Measurements from ENCODE around the gene BABAM2.
"Not testable (repeated sequence)": the region's sequence is repeated elsewhere in the genome, so short reads cannot be mapped to it uniquely, and the experiment has no call there.

BABAM2 gene

DNA sequence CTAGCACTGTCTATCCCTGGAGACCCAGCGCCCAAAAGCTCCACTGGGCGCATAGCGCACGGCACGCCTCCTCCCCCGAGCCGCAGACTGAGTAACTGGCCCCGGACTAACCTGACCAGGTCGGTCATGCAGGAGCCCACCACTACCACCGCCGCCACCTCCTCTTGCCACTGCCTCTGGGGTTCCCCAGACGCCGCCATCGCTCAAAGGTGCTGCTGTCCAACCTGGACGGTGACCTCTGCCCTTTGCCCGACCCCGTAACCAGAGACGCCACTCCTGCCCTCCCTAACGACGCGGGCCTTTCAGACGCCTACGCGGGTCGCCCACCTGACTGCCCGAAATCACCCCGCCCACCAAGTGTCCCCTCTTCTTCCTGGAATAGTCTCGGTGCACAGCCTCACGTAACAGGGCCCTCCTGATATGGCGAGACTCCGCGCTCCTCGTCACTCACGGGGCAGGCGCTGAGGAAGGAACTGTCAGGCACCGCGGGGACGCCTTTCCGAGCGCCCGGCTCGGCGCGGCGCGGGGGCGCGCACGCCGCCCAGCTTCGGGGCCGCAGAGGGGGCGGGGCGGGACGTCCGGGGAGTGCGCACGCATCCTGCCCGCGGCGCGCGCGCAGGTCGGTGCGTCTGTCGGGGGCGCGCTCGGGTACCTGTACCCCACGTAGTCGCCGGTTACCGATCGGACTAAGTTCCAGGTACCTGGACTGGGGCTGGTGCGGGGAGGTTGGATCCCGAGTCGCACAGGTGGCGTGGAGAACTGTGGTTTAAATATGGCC lies at the start of gene BABAM2, which contains the start of gene RBKS:
Gene BABAM2 (plus strand): TSS at position 584 of the 778 bp plus-strand sequence. CDS start 3,828 bp downstream, outside the sequence.
Gene RBKS (minus strand): TSS at position 242 of the 778 bp plus-strand sequence. CDS start 42 bp downstream, at position 200.
- DNase-seq = peak; percentile 95

DNA sequence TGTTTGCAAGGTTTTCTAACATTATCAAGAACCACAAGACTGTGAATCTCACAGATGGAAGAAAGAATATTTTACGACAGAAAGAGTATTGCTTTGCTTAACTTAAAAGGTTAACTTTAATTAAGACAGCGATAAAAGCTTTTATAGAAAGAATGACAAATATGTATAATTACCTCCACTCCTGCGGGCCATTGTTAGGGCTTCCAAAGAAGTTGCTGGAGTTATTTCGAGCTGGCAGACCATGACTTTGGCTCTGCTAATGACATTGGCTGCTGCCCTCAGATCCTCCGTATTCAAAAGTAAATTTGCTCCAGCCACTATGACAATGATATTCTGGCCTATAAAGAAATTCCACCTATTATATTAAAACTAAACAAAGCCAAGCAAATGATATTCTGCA lies 47.6 kb upstream of the BABAM2 start:
- no peak for DNase-seq

DNA sequence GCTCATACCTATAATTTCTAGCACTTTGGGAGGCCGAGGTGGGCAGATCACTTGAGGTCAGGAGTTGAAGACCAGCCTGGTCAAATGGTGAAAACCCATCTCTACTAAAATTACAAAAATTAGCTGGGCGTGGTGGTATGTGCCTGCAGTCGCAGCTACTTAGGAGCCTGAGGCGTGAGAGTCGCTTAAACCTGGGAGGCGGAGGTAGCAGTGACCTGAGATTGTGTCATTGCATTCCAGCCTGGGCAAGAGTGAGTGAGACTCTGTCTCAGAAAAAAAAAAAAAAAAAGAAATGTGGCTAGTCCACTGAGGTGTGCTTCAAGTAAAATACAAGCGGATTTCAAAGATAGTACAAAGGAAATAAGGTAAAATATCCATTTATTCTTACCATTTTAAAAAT lies 46.5 kb upstream of the BABAM2 start:
- no peak for DNase-seq

DNA sequence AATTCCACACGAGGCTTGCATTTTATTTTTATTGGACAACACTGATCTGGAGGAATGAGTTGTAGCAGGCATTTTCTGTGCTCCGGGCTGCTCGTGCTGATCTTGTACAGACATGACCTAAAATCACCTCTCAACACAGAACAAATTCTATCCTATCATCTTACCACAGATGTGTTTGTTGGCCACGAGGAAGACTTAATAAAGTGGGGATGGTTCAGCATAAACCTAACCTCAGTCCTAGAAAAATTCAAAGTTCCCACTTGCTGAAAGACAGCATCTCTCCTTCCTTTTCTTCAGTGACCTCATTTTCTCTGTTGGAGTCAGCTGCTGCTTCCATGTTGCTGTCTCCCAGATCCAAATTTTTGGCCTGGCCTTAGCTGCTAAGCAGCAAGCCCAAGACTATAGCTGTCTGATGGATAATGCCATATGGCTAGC lies 45.7 kb upstream of the BABAM2 start:
- DNase-seq = no peak

DNA sequence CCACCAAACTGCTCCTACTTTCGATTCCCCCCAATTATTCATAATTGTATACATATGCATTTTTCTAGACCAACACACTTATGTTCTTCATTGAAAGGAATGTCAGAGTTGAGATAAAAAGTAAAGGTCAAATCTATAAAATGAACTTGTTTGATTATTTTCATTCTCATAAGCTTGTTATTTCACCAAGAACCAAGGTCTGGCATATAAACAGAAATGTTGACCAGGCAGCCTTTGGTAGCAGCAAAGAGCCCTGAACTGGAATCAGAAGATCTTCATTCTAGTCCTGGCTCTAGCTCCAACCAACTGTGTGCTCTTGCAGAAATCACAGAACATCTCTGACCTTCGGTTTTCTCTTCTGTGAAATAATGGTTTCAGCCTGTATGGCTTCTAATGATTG lies 43.2 kb upstream of the BABAM2 start:
- no peak for DNase-seq

DNA sequence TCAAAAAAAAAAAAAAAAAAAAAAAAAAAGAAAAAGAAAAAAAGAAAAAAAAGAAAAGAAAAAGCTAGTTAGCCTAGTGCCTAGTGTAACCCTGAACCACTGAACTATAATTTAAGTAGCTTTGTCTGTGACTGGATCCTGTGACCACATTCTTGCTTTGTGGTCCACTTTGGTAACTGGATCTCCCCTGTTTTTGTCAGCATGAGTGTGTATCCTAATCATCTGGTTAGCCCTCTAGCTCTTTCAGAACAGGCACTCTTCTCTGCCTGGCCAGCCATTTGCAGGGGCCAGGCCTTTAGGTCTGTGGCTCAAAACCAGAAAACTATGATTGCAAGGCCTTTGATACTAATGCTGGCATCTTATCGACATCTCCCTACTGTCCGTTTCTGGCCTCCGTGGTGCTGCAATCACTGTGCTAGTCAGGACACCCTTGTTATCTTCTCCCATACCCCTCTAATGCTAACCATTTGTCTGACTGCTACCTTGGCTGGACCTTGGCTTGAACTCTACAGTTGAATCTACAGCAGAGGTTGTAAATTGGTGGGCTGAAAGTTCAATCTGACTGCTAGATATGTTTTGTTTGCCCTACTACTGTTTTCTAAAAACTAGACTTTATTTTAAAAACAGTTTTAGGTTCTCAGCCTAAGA lies 40.8 kb upstream of the BABAM2 start:
- DNase-seq = no peak

DNA sequence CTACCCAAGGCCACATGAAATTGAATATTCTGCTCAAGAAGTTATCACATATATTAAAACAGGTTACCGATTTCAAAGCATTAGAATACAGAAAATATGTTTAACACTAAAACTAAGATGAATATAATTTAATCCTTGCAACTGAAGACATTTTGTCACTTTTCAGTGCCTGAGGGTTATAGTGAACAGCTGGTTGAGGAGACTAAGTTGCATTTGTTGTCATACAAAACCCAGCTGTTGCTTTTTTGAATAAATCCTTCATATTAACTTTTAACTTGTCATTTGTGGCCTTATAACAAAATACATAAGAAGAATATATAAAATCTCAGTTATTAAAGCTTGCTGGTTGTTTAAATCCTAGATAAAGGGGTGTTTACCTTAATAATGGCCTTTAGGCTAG lies 37.8 kb upstream of the BABAM2 start:
- no peak for DNase-seq

DNA sequence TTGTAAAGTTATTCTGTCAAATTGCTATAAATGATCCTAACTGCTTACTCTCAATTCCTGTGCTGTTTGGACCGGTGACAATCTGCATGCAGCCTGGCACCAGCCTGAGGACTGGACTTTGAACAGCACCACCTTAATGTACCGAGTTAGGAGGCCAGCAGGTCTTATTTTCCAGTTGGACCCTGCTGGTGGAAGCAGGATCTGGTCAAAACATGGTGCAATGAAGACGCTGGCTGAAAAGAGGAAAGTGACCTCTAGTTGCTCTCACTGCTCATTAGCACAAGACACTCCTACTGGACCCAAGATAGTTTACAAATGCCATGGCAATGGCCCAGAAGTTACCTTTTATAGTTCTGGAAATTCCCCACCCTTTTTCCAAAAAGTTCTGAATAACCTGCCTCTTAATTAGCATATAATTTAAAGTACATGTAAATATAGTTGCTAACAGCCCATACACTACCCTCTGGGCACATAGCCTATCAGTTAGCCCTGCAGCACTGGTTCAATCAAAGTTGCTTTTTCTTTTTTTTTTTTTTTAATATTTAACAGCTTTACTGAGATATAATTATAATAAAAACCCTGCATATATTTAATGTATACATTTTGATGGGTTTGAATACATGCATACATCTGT lies 36.2 kb upstream of the BABAM2 start:
- no peak for DNase-seq

DNA sequence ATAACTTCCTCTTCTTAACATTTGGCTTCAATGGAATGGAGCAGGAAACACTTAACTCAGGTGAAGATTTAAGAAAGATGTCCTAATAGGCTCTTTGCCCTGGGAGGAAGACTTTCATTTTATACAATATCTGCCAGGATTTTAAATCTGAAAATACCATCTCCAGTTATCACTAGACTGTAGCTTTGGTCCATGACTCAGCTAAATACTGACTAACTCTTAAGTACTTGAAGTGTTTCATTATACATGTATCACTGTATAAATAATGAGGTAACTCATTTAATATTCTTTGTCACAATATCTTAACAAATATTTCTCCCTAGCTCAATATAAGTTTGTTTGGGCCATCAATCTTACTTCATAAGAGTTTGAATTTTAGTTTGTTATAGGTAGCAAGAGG lies 35.1 kb upstream of the BABAM2 start:
- DNase-seq = no peak

DNA sequence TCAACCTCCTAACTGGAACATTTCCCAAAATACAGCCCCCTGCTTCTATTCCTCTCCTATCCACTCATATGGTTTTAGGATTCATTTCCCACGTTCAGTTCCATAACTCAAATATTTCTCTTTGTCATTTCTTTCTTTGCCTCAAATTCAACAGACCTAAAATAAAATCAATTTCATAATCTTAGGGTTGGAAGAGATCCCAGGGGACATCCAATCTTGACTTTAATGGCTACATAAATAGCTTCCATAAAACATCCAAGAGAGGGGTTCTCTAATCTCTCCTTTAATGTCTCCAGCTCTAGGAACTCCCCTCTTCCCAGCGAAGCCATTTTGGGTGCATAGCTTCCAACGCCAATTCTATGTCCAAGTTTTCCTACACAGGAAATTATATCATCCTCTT lies 34.1 kb upstream of the BABAM2 start:
- no peak for DNase-seq

DNA sequence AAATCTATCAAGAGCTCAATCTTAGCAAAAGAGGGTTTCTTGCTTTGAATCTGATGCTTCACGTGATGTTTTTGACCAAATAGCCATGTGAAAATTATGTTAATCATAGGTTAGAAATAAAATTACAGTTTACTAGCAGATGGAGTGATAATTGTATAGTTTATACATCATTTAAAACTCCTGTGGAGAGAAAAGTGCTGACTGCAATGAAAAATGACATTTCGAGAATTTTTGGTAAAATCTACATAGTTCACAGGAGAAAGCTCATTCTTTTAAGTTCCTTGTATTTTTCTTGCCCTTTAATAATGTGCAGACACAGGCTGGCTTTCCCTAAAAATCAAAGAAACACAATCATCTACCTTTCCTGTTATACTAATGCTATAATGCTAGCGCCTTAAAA lies 33.6 kb upstream of the BABAM2 start:
- DNase-seq = no peak

DNA sequence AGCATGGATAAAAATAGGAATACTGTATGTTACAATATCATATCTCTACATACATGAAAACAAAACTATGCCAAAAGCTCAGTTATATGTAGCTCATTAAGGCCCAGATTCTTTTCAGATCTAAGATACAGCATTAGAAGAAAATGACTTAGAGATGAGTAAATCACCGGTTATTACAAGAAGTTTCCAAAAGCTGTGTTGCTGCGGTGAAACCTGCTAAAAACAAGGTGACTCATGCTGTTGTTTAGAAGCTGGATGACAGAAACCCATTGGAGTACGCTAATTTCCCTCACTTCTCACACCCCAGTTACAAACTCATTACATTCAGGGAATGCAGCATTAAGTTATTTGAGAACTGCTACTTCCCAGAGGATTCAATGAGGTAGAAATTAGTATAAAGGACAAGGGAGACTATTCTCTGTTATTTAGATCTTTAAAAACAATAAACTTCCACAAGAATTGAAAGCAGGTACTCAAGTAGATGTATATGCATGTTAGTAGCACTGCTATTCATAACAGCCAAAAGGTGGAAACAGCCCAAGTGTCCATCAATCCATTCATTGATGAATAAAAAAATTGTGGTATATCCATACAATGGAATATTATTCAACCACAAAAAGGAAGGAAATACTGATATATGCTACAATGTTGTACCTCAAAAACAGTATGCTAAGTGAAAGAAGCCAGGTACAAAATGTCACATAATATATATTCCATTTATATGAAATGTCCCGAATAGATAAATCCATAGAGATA lies 32.9 kb upstream of the BABAM2 start:
- DNase-seq = no peak

DNA sequence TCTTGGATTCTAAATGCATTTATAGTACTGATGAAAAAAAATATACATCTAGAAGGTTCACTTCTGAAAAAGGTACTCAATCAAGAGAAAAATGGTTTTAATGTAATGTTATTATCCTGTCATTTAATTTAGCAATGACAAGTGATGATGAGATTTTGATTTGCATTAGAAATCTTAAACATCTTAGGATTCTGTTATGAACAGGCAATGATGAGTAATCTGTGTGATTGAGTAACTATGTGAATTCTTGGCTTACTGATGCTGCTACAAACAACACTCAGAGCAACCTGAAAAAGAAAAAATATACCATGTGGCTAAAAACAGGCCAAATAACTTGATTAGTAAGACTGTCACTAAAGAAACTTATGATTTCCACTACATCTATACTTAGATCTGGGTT lies 30.4 kb upstream of the BABAM2 start:
- no peak for DNase-seq

DNA sequence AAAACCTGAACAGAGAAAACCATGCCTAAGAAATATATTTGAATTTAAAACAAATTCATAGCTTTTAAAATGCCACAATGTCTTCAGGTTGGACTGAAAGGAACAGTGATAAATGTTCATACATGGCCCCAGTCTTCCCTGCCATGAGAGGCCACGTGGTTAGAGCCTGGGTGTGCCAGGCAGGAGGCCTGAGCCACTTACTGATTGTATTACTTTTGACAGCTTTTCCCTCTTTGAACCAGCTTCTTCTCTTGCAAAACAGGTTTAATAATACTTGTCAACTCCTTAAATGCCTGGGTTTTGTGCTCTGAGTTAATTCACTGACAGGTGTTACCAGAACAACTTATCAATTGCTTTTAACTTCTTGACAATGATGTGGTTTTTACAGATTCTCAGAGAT lies 27.4 kb upstream of the BABAM2 start:
- no peak for DNase-seq

DNA sequence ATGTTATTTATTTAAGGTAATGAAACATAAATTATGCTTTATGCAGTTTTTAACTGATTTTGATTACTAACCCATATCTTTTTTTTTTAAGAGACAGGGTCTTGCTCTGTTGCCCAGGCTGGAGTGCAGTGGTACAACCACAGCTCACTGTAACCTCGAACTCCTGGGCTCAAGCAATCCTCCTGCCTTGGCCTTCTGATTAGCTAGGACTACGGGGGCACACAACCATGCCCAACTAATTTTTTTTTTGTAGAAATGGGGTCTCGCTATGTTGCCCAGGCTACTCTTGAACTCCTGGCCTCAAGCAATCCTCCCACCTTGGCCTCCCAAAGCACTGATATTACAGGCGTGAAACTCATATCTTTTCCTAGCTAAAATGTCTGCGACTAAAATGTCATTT lies 26.6 kb upstream of the BABAM2 start:
- DNase-seq = not testable (repeated sequence)

DNA sequence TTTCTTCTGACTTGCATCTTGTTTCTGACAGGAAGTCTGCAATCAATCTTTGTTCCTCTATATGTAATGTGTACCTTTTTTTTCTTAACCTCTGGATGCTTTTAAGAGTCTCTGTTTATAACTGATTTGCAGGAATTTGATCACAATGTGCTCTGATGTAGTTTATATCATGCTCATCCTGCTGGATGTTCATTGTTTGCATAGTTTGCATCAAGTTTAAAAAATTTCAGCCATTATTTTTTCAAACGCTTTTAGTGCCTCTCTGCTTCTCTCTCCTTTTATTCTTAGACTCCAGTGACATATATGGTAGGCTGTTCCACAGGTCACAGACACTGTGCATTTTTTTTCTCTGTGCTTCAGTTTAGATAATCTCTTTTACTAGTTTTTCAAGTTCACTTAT lies 24.3 kb upstream of the BABAM2 start:
- DNase-seq = no peak

DNA sequence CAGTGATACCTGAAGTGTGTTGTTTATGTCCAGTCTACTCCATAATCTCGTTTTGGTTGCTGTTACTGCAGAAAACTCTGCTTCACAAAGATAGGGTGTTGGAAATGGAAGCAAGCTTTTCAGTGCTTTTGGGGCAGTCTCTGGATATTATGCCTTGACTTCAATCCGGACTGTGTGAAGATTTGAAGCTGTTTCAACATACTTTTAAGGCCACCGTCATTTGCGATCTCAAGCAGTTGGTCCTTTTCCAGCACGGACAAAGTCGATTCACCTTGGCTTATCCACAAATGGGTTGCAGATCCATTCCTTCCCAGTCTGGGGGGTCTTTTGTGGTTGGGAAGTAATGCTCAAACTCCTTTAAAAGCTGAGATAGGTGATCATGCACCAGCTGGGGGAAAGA lies 20.8 kb upstream of the BABAM2 start:
- no peak for DNase-seq

DNA sequence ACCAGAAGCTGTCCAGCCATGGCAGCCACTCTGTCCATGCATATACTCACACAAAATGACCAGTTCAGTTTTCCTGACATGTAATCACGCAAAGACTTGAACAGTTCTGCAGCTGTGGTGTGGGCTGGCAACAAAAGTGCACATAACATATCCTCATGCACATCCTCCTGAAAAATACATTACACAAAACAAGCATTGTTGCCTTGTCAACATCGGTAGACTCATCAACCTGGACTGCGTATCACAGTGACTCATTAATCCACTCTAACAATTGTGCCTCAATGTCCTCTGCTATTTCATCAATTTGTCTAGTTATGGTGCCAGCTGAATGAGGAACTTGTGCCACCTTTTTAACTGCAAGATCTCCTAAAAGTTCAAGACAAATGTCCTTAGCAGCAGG lies 19.8 kb upstream of the BABAM2 start:
- no peak for DNase-seq

DNA sequence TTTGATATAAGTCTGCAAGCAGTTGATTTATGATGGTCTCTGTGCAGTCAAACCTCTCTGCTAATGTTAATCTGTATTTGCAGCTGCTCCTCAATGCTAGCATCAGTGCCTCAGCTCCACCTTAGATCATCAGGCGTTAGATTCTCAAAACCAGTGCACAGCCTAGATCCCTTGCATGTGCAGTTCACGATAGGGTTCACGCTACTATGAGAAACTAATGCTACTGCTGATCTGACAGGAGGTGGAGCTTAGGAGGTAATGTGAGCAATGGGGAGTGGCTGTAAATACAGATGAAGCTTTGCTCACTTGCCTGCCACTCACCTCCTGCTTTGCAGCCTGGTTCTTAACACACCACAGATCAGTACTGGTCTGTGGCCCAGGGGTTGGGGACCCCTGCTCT lies 18.7 kb upstream of the BABAM2 start:
- DNase-seq = no peak

DNA sequence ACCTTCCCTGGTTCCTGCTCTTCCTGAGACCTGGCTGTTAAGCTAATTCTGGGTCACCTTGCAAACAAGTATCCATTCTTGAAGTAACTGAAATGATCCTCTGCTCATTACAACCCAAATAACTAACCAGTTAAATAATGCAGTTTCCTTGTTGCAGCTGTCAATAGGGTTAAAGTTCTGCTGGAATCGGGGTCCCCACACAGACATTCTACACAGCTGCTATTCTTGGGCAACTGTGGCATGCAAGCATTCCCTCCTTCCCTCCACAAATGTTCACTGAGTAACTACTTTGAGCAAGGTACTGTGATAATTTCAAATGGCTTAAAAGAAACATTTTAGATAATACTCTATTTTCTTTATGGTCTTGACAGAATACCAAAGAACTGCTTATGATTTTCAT lies 17.4 kb upstream of the BABAM2 start:
- no peak for DNase-seq

DNA sequence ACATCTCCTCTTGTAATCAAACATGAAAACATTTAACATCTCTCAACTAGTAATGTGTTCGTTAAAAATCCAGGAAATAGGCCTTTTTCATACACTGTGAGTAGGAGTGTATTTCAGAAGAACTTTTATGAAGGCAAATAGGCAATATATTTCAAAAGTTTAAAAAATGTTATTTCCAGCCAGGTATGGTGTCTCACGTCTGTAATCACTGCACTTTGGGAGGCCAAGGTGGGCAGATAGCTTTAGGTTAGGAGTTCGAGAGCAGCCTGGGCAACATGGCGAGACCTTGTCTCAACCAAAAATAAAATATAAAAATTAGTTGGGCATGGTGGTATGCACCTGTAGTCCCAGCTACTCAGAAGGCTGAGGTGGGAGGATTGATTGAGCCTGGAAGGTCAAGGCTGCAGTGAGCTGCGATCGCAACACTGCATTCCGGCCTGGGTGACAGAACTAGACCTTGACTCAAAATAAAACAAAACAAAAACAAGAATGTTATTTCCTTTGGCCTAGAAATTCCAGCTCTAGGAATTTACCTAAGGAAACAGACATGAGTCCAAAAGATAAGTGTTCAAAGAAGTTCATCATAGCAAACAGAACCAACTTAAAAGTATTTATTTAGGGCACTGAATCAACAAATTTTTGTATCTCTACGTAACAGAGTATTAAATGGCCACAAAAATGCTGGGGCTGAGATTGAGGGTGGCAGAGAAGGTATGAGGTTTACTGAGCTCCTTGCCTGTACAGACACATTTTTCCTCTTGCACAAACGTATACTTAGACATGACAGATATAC lies 15.2 kb upstream of the BABAM2 start:
- no peak for DNase-seq

DNA sequence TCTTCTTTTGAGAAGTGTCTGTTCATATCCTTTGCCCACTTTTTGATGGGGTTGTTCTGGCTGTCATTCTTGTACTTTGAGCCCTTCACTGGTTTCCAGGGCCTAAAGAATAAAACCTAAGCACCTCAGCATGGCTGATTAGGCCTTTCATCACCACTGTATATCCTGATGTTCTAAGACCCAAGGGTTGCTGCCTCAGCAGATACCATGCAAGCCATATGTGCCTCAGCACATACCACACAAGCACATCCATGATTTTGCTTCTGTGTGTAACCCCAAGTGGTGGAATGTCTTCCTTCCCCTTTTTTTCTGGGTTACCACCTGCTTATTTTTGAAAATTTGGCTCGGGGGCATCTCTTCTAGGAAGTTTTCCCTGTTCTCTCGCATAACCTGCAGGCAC lies 11.7 kb upstream of the BABAM2 start:
- no peak for DNase-seq
